ENCODE results near the gene ARV1. TPM values are rescaled to one million over a fixed set of nuclear protein-coding genes. Genes with fewer than 3 reads are reported as not detected.

Gene ARV1
- total and polyA plus RNA-seq, 4 donors, result 24.1 to 40.4 (median 31.7) TPM

- Histone ChIP-seq H3K27ac (ENCODE audit: low read depth, low read length) (no peak overlapping the region), H3K4me3 (ENCODE audit: low read depth, low read length) (no peak overlapping the region), H3K27me3 (ENCODE audit: control insufficient read depth, insufficient read depth, low read length) (no peaks in the 10 kb centered on the region), H3K36me3 (ENCODE audit: control insufficient read depth, insufficient read depth, low read length) (peaks cover 11% of the 10 kb centered on the region), H3K4me1 (ENCODE audit: control insufficient read depth, insufficient read depth, low read length) (peaks cover 5% of the 10 kb centered on the region), H3K9me3 (ENCODE audit: control insufficient read depth, insufficient read depth, low read length) (no peaks in the 10 kb centered on the region)
- 100% methylated on average over 1 of the region's 1 CpG for WGBS (ENCODE audit: insufficient coverage)
- no peak for DNase-seq (ENCODE audit: low read depth in 4 of 6, low spot score in 6 of 6)
Observed at GRCh38 chr1:230972855-230973271, 6.0 kb upstream of the ARV1 start.

- DNase-seq (ENCODE audit: low read depth in 4 of 6, low spot score in 6 of 6), result no peak
- H3K9me3 ChIP-seq (ENCODE audit: control insufficient read depth, insufficient read depth, low read length), result no peaks in the 10 kb centered on the region
- no peak overlapping the region for H3K27ac ChIP-seq (ENCODE audit: low read depth, low read length)
- peaks cover 9% of the 10 kb centered on the region for H3K4me1 ChIP-seq (ENCODE audit: control insufficient read depth, insufficient read depth, low read length)
- H3K36me3 ChIP-seq (ENCODE audit: control insufficient read depth, insufficient read depth, low read length), result peaks cover 11% of the 10 kb centered on the region
- H3K4me3 ChIP-seq (ENCODE audit: low read depth, low read length), result no peak overlapping the region
- no peaks in the 10 kb centered on the region for H3K27me3 ChIP-seq (ENCODE audit: control insufficient read depth, insufficient read depth, low read length)
- 100% methylated on average over 1 of the region's 3 CpGs for WGBS (ENCODE audit: insufficient coverage)
Observed at GRCh38 chr1:230975636-230976035, 3.3 kb upstream of the ARV1 start.

GRCh38 chr1:230976360-230976759 lies 2.5 kb upstream of the ARV1 start:
- H3K36me3 ChIP-seq (ENCODE audit: control insufficient read depth, insufficient read depth, low read length), result peaks cover 11% of the 10 kb centered on the region
- H3K27ac ChIP-seq (ENCODE audit: low read depth, low read length), result no peak overlapping the region
- WGBS (ENCODE audit: insufficient coverage), result 93% methylated on average over 3 of the region's 4 CpGs
- H3K4me1 ChIP-seq (ENCODE audit: control insufficient read depth, insufficient read depth, low read length), result peaks cover 9% of the 10 kb centered on the region
- H3K9me3 ChIP-seq (ENCODE audit: control insufficient read depth, insufficient read depth, low read length), result no peaks in the 10 kb centered on the region
- no peak overlapping the region for H3K4me3 ChIP-seq (ENCODE audit: low read depth, low read length)
- no peaks in the 10 kb centered on the region for H3K27me3 ChIP-seq (ENCODE audit: control insufficient read depth, insufficient read depth, low read length)
- DNase-seq (ENCODE audit: low read depth in 4 of 6, low spot score in 6 of 6), result no peak

- Histone ChIP-seq H3K4me1 (ENCODE audit: control insufficient read depth, insufficient read depth, low read length) (peaks cover 9% of the 10 kb centered on the region), H3K9me3 (ENCODE audit: control insufficient read depth, insufficient read depth, low read length) (no peaks in the 10 kb centered on the region), H3K36me3 (ENCODE audit: control insufficient read depth, insufficient read depth, low read length) (peaks cover 11% of the 10 kb centered on the region), H3K27me3 (ENCODE audit: control insufficient read depth, insufficient read depth, low read length) (no peaks in the 10 kb centered on the region), H3K27ac (ENCODE audit: low read depth, low read length) (no peak overlapping the region), H3K4me3 (ENCODE audit: low read depth, low read length) (peak overlapping the region; percentile 51)
- WGBS (ENCODE audit: insufficient coverage), result 72% methylated on average over 7 of the region's 14 CpGs
- DNase-seq (ENCODE audit: low read depth in 4 of 6, low spot score in 6 of 6), result no peak
Observed at GRCh38 chr1:230976825-230977747, 1.8 kb upstream of the ARV1 start.

- peaks cover 9% of the 10 kb centered on the region for H3K4me1 ChIP-seq (ENCODE audit: control insufficient read depth, insufficient read depth, low read length)
- peak overlapping the region; percentile 51 for H3K4me3 ChIP-seq (ENCODE audit: low read depth, low read length)
- 1% methylated on average over 50 of the region's 52 CpGs for WGBS (ENCODE audit: insufficient coverage)
- H3K9me3 ChIP-seq (ENCODE audit: control insufficient read depth, insufficient read depth, low read length), result no peaks in the 10 kb centered on the region
- H3K27me3 ChIP-seq (ENCODE audit: control insufficient read depth, insufficient read depth, low read length), result no peaks in the 10 kb centered on the region
- peak in 2 of 6 donors; percentile 53 to 60 for DNase-seq (ENCODE audit: low read depth in 4 of 6, low spot score in 6 of 6)
- H3K27ac ChIP-seq (ENCODE audit: low read depth, low read length), result no peak overlapping the region
- peaks cover 12% of the 10 kb centered on the region for H3K36me3 ChIP-seq (ENCODE audit: control insufficient read depth, insufficient read depth, low read length)
Observed at GRCh38 chr1:230977761-230978490, 968 bp upstream of the ARV1 start.

GRCh38 chr1:230979389-230979716 lies 459 bp downstream of the ARV1 start:
- Histone ChIP-seq H3K27me3 (ENCODE audit: control insufficient read depth, insufficient read depth, low read length) (no peaks in the 10 kb centered on the region), H3K9me3 (ENCODE audit: control insufficient read depth, insufficient read depth, low read length) (no peaks in the 10 kb centered on the region), H3K4me3 (ENCODE audit: low read depth, low read length) (peak overlapping the region; percentile 66), H3K4me1 (ENCODE audit: control insufficient read depth, insufficient read depth, low read length) (peaks cover 9% of the 10 kb centered on the region), H3K36me3 (ENCODE audit: control insufficient read depth, insufficient read depth, low read length) (peaks cover 14% of the 10 kb centered on the region), H3K27ac (ENCODE audit: low read depth, low read length) (peak overlapping the region; percentile 4)
- no peak for DNase-seq (ENCODE audit: low read depth in 4 of 6, low spot score in 6 of 6)
- 1% methylated on average over 9 of the region's 12 CpGs for WGBS (ENCODE audit: insufficient coverage)

GRCh38 chr1:230979952-230980351 lies 1.1 kb downstream of the ARV1 start:
- DNase-seq (ENCODE audit: low read depth in 4 of 6, low spot score in 6 of 6), result no peak
- 88% methylated on average over 1 of the region's 4 CpGs for WGBS (ENCODE audit: insufficient coverage)
- no peaks in the 10 kb centered on the region for H3K27me3 ChIP-seq (ENCODE audit: control insufficient read depth, insufficient read depth, low read length)
- H3K4me3 ChIP-seq (ENCODE audit: low read depth, low read length), result peak overlapping the region; percentile 66
- no peak overlapping the region for H3K27ac ChIP-seq (ENCODE audit: low read depth, low read length)
- peaks cover 12% of the 10 kb centered on the region for H3K36me3 ChIP-seq (ENCODE audit: control insufficient read depth, insufficient read depth, low read length)
- H3K4me1 ChIP-seq (ENCODE audit: control insufficient read depth, insufficient read depth, low read length), result peaks cover 9% of the 10 kb centered on the region
- H3K9me3 ChIP-seq (ENCODE audit: control insufficient read depth, insufficient read depth, low read length), result no peaks in the 10 kb centered on the region

GRCh38 chr1:230982696-230983095 lies 3.8 kb downstream of the ARV1 start:
- Histone ChIP-seq H3K27ac (ENCODE audit: low read depth, low read length) (no peak overlapping the region), H3K4me3 (ENCODE audit: low read depth, low read length) (no peak overlapping the region), H3K4me1 (ENCODE audit: control insufficient read depth, insufficient read depth, low read length) (peaks cover 6% of the 10 kb centered on the region), H3K36me3 (ENCODE audit: control insufficient read depth, insufficient read depth, low read length) (peaks cover 3% of the 10 kb centered on the region), H3K9me3 (ENCODE audit: control insufficient read depth, insufficient read depth, low read length) (no peaks in the 10 kb centered on the region), H3K27me3 (ENCODE audit: control insufficient read depth, insufficient read depth, low read length) (no peaks in the 10 kb centered on the region)
- WGBS (ENCODE audit: insufficient coverage), result 68% methylated on average over 3 of the region's 4 CpGs
- no peak for DNase-seq (ENCODE audit: low read depth in 4 of 6, low spot score in 6 of 6)

- Histone ChIP-seq H3K9me3 (ENCODE audit: control insufficient read depth, insufficient read depth, low read length) (no peaks in the 10 kb centered on the region), H3K4me3 (ENCODE audit: low read depth, low read length) (no peak overlapping the region), H3K4me1 (ENCODE audit: control insufficient read depth, insufficient read depth, low read length) (peaks cover 3% of the 10 kb centered on the region), H3K27me3 (ENCODE audit: control insufficient read depth, insufficient read depth, low read length) (no peaks in the 10 kb centered on the region), H3K36me3 (ENCODE audit: control insufficient read depth, insufficient read depth, low read length) (peaks cover 3% of the 10 kb centered on the region), H3K27ac (ENCODE audit: low read depth, low read length) (no peak overlapping the region)
- no CpG with 5 or more reads among the region's 5 CpGs for WGBS (ENCODE audit: insufficient coverage)
- no peak for DNase-seq (ENCODE audit: low read depth in 4 of 6, low spot score in 6 of 6)
Observed at GRCh38 chr1:230983811-230984210, 4.9 kb downstream of the ARV1 start.

Data from spinal cord (tissue), 10 donors.